NCI-H146 treated with DMSO at 0.1 percent for 48 hours (cell line): ENCODE measurements around the gene NXN.
"Not testable (repeated sequence)": the region's sequence is repeated elsewhere in the genome, so short reads cannot be mapped to it uniquely, and the experiment has no call there.

Experiments used
- DNase-seq: peaks from one replicate; lab custom pipeline; 2025; ENCODE audit not compliant: unreplicated experiment; lab: John Stamatoyannopoulos, UW

Gene NXN

GRCh38 chr17:923633-924032 lies 55.9 kb downstream of the NXN start:
- no peak for DNase-seq

GRCh38 chr17:921161-921560 lies 58.4 kb downstream of the NXN start:
- DNase-seq, result no peak

GRCh38 chr17:920190-920589 lies 59.4 kb downstream of the NXN start:
- no peak for DNase-seq

GRCh38 chr17:917941-918740 lies 61.4 kb downstream of the NXN start:
- no peak for DNase-seq

DNA sequence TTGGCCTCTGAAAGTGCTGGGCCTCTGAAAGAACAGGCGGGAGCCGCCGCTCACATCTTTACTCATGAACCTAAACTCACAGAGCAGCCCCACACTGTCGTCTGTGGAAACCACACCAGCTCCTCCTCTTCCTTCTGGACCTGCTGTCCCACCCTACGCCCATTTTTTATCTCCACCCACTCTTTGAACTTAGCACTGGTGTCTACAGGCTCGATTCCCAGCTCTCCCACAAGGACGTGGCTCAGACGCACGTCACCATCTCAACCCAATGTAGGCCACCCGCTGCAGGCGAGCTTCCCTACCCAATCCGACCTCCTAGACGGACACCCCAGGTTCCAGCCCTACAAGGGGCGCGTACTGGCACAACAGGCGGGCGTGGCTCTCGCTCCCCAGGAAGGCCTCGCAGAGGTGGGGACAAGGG lies 62.2 kb downstream of the NXN start:
- no peak for DNase-seq

DNA sequence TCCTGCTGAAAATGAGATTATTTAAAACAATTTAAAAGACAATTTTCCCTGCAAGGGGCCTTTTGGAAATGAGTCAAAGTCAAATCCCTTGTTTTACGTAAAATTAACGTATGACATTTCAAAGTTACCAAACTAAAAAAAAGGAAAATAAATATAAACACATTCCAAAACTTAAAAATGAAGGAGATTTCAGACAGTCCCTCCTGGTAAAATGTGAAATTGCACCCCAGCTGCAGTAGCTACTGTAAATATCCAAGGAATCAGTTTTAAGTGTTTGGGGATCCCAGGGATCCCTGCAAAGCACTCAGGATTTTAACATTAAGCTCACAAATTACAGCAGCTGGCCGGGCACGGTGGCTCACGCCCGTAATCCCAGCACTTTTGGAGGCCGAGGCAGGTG lies 63.3 kb downstream of the NXN start:
- DNase-seq, result no peak

- no peak for DNase-seq
Measured at GRCh38 chr17:915538-916201, 63.9 kb downstream of the NXN start.

- no peak for DNase-seq
Measured at GRCh38 chr17:914561-914960, 65.0 kb downstream of the NXN start.

DNA sequence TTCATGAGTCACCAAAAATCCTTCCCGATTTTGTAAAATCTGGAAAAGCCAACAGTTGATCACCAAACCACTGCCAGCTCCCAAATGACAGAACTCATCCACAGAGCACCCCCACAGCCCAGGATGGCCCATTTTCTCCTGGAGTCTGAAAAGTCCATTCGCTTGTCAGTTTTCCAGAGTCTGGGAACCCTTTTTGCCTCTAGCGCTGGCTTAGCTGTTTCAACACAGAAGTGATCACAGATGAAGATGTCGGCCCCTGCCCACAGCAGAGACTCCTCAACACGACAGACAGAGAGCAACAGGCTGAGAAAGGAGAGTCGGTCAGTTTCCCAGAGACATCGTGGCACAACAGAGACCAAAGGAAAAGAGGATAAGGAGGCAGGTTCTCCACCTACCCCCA lies 66.4 kb downstream of the NXN start:
- DNase-seq, result no peak

DNA sequence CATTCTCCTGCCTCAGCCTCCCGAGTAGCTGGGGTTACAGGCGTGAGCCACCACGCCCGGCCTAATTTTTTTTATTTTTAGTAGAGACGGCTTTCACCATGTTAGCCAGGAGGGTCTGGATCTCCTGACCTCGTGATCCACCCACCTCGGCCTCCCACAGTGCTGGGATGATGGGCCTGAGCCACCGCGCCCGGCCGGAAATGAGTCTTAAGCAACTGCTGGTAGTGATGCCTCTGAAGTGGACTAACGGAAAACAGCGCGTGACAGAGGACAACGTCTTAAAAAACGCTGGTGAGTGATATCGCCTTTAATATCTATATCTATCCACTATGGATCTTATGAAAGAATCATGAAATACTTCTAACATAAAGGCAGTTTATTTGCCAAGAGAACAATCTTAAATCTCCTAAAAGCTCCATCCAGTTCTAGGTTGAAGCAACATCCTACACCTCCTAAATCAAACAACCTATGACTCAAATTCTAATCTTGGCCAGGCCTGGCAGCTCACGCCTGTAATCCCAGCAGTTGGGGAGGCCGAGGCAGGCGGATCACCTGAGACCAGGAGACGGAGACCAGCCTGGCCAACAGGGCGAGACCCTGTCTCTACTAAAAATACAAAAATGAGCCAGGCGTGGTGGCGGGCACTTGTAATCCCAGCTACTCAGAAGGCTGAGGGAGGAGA lies 69.8 kb downstream of the NXN start:
- DNase-seq, result no peak

GRCh38 chr17:907725-908124 lies 71.9 kb downstream of the NXN start:
- DNase-seq, result no peak

- not testable (repeated sequence) for DNase-seq
Measured at GRCh38 chr17:905708-906107, 73.9 kb downstream of the NXN start.

- no peak for DNase-seq
Measured at GRCh38 chr17:903691-904481, 75.7 kb downstream of the NXN start.

DNA sequence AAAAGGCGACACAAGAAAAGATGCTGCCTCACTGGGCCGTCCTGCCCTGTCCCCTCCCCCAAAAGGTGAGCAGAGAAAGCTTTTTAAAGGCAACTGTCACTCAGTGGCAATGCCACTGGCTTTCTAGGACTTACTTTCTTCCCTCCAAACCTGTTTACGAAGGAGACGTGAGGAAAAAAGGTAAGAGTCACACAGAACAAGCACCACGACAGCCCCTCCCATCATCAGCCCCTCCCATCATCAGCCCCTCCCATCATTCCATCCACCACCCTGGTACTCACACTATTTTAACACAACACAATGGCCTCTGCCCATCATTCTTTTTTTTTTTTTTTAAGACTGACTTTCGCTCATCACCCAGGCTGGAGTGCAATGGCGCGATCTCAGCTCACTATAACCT lies 77.1 kb downstream of the NXN start:
- DNase-seq, result no peak

- DNase-seq, result no peak
Measured at GRCh38 chr17:901964-902363, 77.6 kb downstream of the NXN start.

- no peak for DNase-seq
Measured at GRCh38 chr17:901191-901950, 78.2 kb downstream of the NXN start.

- DNase-seq, result no peak
Measured at GRCh38 chr17:900336-900934, 79.1 kb downstream of the NXN start.

DNA sequence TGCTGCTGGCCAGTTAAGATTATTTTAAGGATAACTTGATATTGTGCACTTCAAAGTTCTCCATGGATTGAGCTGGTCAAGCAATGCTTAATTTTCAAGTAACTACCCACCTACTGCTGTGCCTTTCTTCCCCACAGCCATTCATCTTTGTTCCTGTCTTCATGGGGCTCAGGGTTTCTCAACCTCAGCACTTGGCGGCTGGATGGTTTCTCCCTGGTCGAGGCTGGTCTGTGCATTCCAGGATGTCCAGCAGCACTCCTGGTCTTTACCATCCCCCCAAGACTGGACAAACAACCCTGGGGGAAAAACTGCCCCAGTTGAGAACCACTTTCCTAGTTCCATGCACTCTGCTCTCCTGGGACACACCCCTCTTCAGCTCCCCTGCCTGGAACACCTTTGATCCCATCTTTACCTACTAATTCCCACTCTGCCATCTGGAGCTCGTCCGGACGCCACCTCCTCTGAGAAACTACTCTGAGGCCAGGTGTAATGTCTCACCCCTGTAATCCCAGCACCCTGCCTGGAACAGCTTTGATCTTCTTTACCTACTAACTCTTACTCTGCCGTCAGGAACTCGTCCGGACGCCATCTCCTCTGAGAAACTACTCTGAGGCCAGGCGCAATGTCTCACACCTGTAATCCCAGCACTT lies 81.5 kb downstream of the NXN start:
- no peak for DNase-seq

- no peak for DNase-seq
Measured at GRCh38 chr17:896953-897661, 82.5 kb downstream of the NXN start.
